Nephron (organoid): ENCODE results near the gene SORCS2.

Source experiments
- H3K27ac Mint-ChIP-seq, 3 experiments: 2 replicates each; pipeline ENCODE4 v1.8.0; 2020; ENCODE audit warnings: mixed read lengths in 3 of 3, mild to moderate bottlenecking in 2 of 3, moderate library complexity in 1 of 3
- H3K27me3 Mint-ChIP-seq: 2 replicates; pipeline ENCODE4 v1.8.0; 2021; ENCODE audit warnings: low read depth, mild to moderate bottlenecking, moderate library complexity, mixed read lengths
- H3K36me3 Mint-ChIP-seq: 2 replicates; pipeline ENCODE4 v1.8.0; 2020; ENCODE audit warnings: low read depth, mixed read lengths
- H3K4me1 Mint-ChIP-seq: 2 replicates; pipeline ENCODE4 v1.8.0; 2020; ENCODE audit warnings: mixed read lengths
- H3K4me3 Mint-ChIP-seq, 3 experiments: 2 replicates each; pipeline ENCODE4 v1.8.0; 2020; ENCODE audit warnings: mild to moderate bottlenecking in 3 of 3, mixed read lengths in 3 of 3, moderate library complexity in 2 of 3
- H3K9me3 Mint-ChIP-seq: 2 replicates; pipeline ENCODE4 v1.8.0; 2020; ENCODE audit warnings: mixed read lengths
- TF ChIP-seq, protein P1 (sequence below), 3 experiments: fragments of 200-600 bp; sonication (generic); IDR thresholded peaks; one replicate each; pipeline ENCODE4 v1.5.0; 2021; ENCODE audit warnings: antibody characterized with exemption in 3 of 3; ENCODE audit not compliant: unreplicated experiment in 3 of 3

SORCS2 gene

DNA sequence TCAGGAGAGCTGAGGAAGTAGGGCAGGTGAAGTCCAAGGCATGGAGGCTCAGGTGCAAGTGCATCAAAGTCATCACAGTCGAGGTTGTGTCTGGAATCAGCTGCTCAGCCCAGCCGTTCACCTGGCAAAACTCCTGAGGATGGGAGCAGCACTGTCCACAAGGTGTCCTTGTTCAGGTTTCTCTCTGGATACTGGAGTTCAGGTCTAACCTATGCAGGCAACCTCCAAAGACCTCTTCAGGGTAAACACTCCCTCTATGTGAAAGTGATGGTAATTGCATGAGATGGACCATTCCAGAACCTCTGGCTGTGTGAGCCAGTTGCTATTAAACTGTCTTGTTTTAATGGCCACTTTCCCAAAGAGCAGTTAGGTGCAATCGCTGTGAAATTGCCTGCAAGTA, 362.6 kb downstream of the SORCS2 start:
- Mint-ChIP-seq H3K4me3 (no peak overlapping the region), H3K4me1 (peaks cover 14% of the 10 kb centered on the region), H3K27me3 (peaks cover 17% of the 10 kb centered on the region), H3K27ac (no peak overlapping the region), H3K9me3 (peaks cover 36% of the 10 kb centered on the region), H3K36me3 (peaks cover 7% of the 10 kb centered on the region)
- TF ChIP-seq, protein P1, sequence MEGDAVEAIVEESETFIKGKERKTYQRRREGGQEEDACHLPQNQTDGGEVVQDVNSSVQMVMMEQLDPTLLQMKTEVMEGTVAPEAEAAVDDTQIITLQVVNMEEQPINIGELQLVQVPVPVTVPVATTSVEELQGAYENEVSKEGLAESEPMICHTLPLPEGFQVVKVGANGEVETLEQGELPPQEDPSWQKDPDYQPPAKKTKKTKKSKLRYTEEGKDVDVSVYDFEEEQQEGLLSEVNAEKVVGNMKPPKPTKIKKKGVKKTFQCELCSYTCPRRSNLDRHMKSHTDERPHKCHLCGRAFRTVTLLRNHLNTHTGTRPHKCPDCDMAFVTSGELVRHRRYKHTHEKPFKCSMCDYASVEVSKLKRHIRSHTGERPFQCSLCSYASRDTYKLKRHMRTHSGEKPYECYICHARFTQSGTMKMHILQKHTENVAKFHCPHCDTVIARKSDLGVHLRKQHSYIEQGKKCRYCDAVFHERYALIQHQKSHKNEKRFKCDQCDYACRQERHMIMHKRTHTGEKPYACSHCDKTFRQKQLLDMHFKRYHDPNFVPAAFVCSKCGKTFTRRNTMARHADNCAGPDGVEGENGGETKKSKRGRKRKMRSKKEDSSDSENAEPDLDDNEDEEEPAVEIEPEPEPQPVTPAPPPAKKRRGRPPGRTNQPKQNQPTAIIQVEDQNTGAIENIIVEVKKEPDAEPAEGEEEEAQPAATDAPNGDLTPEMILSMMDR (IDR thresholded peaks at IDR 0.05; ENCODE audit: unreplicated experiment in 3 of 3) = no peak

DNA sequence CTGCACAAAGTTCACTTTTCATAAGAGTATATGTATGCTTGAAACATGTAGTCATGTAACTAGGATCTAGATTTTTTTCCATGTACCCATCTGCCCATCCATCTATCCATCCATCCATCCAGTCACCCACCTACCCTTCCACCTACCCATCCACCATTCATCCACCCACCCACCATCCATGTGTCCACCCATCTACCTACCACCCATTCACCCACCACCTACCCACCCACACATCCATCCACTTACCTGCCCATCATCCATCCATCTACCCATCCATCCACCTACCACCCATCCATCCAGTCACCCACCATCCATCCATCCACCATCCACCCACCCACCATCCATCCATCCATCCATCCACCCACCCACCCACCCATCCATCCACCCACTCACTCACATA, 364.2 kb downstream of the SORCS2 start:
- H3K27ac Mint-ChIP-seq = no peak overlapping the region
- H3K27me3 Mint-ChIP-seq = peaks cover 8% of the 10 kb centered on the region
- H3K4me3 Mint-ChIP-seq = no peak overlapping the region
- peaks cover 29% of the 10 kb centered on the region for H3K9me3 Mint-ChIP-seq
- TF ChIP-seq, protein P1 (IDR thresholded peaks at IDR 0.05; ENCODE audit: unreplicated experiment in 3 of 3) = no peak
- no peaks in the 10 kb centered on the region for H3K4me1 Mint-ChIP-seq
- H3K36me3 Mint-ChIP-seq = peaks cover 7% of the 10 kb centered on the region

DNA sequence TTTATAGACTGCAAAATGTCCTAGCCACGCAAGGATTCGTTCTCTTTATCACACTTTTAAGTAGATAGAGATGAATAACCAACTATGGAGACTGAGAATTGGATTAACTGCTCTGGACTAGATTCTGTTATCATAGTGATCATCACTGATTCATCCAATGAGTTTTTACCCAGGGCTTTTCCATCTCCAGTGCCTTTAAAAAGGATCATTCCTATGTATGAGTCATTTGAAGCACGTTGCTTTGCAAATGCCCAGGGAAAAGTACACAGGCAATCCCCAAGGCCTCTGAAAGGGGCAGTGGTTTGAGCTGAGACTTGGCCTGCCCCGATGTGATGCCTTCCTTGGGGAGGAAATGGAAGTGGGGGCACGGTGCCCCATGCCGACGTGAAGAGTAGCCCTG, 365.1 kb downstream of the SORCS2 start:
- Mint-ChIP-seq H3K4me1 (no peaks in the 10 kb centered on the region), H3K27ac (no peak overlapping the region), H3K36me3 (peaks cover 7% of the 10 kb centered on the region), H3K4me3 (no peak overlapping the region), H3K9me3 (peaks cover 29% of the 10 kb centered on the region), H3K27me3 (peaks cover 8% of the 10 kb centered on the region)
- TF ChIP-seq, protein P1 (IDR thresholded peaks at IDR 0.05; ENCODE audit: unreplicated experiment in 3 of 3) = no peak

DNA sequence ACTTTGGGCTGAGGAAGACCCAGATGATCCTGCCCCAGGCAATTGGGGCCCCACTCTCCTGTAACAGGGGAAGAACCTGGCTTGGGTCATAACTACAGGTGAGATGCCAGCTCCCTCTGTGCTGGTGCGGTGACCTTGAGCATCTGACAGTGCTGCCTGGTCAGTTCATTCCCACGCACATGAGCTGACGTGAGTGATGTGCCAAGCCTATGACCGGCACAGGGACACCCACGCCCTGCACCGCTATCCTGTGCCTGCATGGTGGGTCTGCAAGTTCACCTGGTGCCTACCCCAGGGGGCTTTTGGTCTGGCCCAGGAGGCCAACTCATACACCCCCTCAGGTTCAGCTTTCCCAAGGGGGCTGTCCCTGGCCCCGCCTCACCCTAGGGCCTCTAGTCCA, 366.1 kb downstream of the SORCS2 start:
- TF ChIP-seq, protein P1 (IDR thresholded peaks at IDR 0.05; ENCODE audit: unreplicated experiment in 3 of 3) = no peak
- Mint-ChIP-seq H3K9me3 (peaks cover 19% of the 10 kb centered on the region), H3K36me3 (no peaks in the 10 kb centered on the region), H3K4me3 (no peak overlapping the region), H3K4me1 (no peaks in the 10 kb centered on the region), H3K27ac (no peak overlapping the region), H3K27me3 (peaks cover 8% of the 10 kb centered on the region)

DNA sequence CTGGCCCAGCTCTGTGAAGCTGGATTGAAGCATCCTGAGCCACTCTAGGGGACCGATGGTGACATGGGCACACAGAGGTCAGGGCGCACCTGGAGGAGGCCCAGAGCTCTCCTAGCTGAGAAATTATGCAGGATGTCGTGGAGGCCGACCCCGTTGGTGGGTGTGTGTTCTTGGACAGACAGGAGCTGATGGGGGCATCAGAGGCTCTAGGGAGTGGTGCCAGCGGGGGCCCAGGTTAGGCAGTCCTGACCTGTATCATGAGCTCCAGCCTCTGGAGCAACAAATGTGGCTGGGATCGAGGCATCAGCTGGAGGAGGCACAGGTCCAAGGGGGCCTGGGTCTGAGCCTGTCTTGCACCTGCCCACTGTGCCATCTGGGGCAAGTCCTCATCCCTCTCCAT, 367.0 kb downstream of the SORCS2 start:
- no peak overlapping the region for H3K27ac Mint-ChIP-seq
- H3K4me3 Mint-ChIP-seq = no peak overlapping the region
- TF ChIP-seq, protein P1 (IDR thresholded peaks at IDR 0.05; ENCODE audit: unreplicated experiment in 3 of 3) = no peak
- peaks cover 8% of the 10 kb centered on the region for H3K27me3 Mint-ChIP-seq
- H3K4me1 Mint-ChIP-seq = no peaks in the 10 kb centered on the region
- H3K36me3 Mint-ChIP-seq = no peaks in the 10 kb centered on the region
- H3K9me3 Mint-ChIP-seq = peaks cover 12% of the 10 kb centered on the region

DNA sequence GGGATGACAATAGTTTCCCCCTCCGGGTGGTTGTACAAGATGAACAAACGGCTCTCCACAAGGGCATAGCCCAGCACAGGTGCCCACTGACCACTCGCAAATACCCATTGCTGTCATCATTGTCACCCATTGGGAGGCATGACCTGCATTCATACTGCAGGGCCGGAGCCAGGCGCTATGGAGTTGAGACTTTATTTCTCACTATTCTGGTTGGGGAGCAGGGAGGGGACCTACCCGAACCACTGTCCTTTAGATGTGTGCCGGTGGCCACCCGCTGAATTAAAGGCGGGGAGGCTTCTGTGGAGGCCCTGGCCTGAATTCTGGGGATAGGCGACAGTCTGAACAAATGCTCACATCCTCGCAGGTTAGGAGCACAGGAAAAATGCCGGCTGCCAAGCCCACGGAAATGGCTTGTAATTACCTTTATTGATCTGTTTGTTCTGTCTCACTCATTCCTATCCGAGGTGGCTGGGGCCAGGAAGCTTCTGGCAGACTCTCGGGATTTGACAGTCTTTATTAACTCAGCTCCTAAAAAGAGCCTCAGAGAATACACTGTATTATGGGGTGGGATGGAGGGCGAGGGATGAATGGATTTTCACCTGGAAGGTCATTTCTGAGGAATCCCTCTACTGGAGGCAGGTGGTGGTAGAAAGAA, 367.5 kb downstream of the SORCS2 start:
- Mint-ChIP-seq H3K36me3 (no peaks in the 10 kb centered on the region), H3K27ac (no peak overlapping the region), H3K27me3 (peaks cover 4% of the 10 kb centered on the region), H3K4me3 (no peak overlapping the region), H3K4me1 (no peaks in the 10 kb centered on the region), H3K9me3 (peaks cover 8% of the 10 kb centered on the region)
- TF ChIP-seq, protein P1 (IDR thresholded peaks at IDR 0.05; ENCODE audit: unreplicated experiment in 3 of 3) = no peak
